Progenitor cell of endocrine pancreas (in vitro differentiated cells): ENCODE results near the gene BRF1. TPM values are rescaled to one million over a fixed set of nuclear protein-coding genes. Genes with fewer than 3 reads are reported as not detected.

ENCODE experiments used
- DNase-seq: peaks from one replicate; pipeline ENCODE4 v3.0.0; 2021; ENCODE audit warnings: low spot score; ENCODE audit not compliant: unreplicated experiment
- H3K27ac Mint-ChIP-seq: 2 replicates; pipeline ENCODE4 v1.8.0; 2021; ENCODE audit warnings: mild to moderate bottlenecking, moderate library complexity, mixed read lengths
- H3K27me3 Mint-ChIP-seq: 2 replicates; pipeline ENCODE4 v1.8.0; 2021; ENCODE audit warnings: mixed read lengths
- H3K36me3 Mint-ChIP-seq: 2 replicates; pipeline ENCODE4 v1.8.0; 2022; ENCODE audit warnings: mixed read lengths; ENCODE audit not compliant: insufficient read depth
- H3K4me1 Mint-ChIP-seq: 2 replicates; pipeline ENCODE4 v1.8.0; 2021; ENCODE audit warnings: low read depth, mixed read lengths
- H3K4me3 Mint-ChIP-seq: 2 replicates; pipeline ENCODE4 v1.8.0; 2021; ENCODE audit warnings: low read depth, mild to moderate bottlenecking, moderate library complexity, mixed read lengths
- H3K9me3 Mint-ChIP-seq: 2 replicates; pipeline ENCODE4 v1.8.0; 2021; ENCODE audit warnings: low read depth, mixed read lengths
- total RNA-seq: library from RNA; stranded (reverse); gene quantifications from 2 replicates; pipeline ENCODE4 v1.2.1, GENCODE V29; 2021
- TF ChIP-seq, protein P1 (sequence below): fragments of 200-600 bp; sonication (generic); IDR thresholded peaks from one replicate; pipeline ENCODE4 v1.5.0; 2021; ENCODE audit warnings: antibody characterized with exemption, mild to moderate bottlenecking; ENCODE audit not compliant: unreplicated experiment

BRF1 gene
- total RNA-seq, 1 donor from 2014 or later: 49.9 TPM

DNA sequence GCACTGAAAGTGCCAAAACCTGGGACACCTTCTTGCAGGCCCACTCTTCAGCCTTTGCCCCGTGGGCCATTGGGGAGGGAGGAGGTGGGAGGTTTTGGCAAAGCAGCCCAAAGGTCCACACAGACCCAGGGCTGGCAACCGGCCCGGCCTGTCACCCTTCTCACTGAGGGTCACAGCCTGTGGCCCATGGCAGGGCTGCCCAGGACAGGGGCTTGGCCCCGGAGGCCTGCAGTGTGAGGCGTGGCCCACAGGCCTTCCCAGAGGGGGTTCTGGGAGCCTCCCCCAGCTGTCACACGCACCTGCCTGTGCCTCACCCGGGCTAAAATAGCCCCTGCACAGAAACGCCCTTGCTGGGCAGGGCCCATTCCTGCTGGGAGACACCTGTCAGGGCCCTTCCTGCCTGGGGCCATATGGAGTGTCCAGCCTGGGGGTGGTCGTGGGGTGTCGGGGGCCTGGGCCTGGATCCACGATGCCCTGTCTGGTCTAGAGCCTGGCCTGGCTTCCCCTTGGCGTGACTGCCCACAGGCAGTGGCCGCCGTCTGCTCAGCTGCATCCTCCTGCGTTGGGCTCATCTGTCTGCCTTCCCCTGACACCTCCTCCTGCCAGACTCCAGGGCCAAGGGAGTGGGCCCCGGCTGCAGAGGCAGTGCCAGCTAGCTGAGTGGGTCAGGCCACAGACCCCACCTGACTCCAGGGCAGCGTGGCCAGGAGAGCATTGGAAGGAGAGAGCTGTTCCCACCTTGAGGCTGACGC is 33.0 kb upstream of the BRF1 start:
- TF ChIP-seq, protein P1, sequence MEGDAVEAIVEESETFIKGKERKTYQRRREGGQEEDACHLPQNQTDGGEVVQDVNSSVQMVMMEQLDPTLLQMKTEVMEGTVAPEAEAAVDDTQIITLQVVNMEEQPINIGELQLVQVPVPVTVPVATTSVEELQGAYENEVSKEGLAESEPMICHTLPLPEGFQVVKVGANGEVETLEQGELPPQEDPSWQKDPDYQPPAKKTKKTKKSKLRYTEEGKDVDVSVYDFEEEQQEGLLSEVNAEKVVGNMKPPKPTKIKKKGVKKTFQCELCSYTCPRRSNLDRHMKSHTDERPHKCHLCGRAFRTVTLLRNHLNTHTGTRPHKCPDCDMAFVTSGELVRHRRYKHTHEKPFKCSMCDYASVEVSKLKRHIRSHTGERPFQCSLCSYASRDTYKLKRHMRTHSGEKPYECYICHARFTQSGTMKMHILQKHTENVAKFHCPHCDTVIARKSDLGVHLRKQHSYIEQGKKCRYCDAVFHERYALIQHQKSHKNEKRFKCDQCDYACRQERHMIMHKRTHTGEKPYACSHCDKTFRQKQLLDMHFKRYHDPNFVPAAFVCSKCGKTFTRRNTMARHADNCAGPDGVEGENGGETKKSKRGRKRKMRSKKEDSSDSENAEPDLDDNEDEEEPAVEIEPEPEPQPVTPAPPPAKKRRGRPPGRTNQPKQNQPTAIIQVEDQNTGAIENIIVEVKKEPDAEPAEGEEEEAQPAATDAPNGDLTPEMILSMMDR: no peak
- H3K9me3 Mint-ChIP-seq: no peaks in the 10 kb centered on the region
- H3K4me1 Mint-ChIP-seq: no peaks in the 10 kb centered on the region
- DNase-seq: no peak
- H3K36me3 Mint-ChIP-seq: peaks cover 3% of the 10 kb centered on the region
- no peak overlapping the region for H3K4me3 Mint-ChIP-seq
- H3K27ac Mint-ChIP-seq: no peak overlapping the region
- no peaks in the 10 kb centered on the region for H3K27me3 Mint-ChIP-seq

DNA sequence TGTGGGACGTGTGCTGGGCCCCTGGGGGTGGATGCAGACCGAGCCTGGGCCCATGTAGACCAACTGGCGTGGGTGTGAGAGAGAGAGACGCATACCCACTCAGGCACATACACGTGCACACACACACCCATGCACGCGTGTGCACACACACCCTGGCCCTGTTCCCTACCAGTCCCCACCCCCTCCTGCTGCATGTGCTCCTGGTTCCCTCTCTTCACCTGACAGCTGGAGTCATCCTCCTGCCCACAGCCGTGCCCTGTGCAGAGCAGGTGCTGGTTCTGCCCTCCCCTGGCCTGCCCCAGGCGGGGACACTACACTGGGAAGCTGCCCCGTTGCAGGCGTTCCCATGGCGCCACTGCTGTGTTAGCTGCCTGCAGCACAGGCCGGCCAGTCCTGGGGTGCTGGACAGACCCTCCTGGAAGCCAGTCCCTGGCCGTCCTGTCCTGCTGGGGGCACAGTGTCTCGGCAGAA is 32.3 kb upstream of the BRF1 start:
- Mint-ChIP-seq H3K36me3 (peaks cover 3% of the 10 kb centered on the region), H3K27ac (no peak overlapping the region), H3K27me3 (no peaks in the 10 kb centered on the region), H3K4me1 (peaks cover 3% of the 10 kb centered on the region), H3K4me3 (no peak overlapping the region), H3K9me3 (no peaks in the 10 kb centered on the region)
- TF ChIP-seq, protein P1: no peak
- DNase-seq: no peak

DNA sequence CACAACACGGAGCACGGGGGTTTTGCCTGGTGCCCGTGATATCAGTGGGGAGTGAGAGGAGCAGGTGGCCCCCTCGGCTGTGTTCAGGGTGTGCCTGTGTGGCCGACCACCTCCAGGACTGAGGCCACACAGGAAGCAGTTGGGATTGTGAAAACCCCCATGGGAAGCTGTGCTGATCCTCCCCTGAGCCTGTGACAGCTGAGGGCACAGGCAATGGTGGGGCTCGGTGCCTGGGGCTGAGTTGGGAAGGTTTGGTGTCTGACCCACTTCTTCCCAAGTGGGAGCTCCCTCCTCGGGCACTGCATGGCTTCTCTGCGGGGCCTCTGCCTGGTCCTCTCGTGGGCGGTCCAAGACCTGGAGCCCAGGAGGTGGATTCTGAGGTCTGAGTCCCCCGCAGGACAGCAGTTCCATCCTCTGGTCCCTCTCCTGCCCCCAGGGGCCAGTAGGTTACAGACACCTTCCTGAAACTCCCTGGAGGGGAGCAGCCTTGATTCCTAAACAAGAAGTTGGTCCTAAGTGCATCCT is 31.6 kb upstream of the BRF1 start:
- no peak for DNase-seq
- TF ChIP-seq, protein P1: no peak
- Mint-ChIP-seq H3K4me1 (peaks cover 5% of the 10 kb centered on the region), H3K27me3 (no peaks in the 10 kb centered on the region), H3K9me3 (no peaks in the 10 kb centered on the region), H3K27ac (no peak overlapping the region), H3K36me3 (peaks cover 3% of the 10 kb centered on the region), H3K4me3 (no peak overlapping the region)

DNA sequence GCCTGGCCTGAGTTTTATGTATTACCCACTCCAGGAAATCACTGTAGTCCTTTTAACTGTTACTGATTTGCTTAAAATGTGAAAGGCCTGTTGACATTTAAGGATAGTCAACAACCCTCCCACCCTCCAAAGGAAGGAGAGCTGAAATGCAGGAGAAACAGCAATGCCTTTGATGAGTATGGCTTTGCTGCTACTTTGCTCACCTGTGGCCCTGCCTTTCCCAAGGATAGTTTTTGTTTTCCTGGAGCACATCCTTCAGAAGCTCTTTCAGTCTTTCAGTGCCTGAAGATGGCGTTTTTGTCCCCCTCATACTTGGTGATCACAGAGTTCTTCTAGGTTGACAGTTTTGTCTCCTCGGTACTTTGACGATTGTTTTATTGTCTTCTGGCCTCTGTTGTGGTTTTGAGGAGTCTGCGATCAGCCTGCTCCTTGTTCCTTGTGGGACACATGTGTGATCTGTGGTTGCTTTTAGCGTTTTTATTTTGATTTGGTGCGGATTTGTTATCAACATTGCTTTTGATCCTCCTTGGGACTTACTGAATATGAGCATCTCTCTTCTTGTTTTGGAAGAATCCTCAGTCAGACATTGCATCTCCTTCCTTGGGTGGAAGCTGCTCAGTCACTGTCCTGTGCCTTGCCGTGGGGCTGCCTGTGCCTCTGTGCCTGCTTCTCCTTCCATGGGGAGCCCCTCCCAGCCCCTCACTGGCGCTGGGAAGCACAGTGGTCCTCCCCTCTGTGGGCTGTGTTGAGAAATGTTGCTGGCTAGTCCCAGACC is 31.0 kb upstream of the BRF1 start:
- Mint-ChIP-seq H3K4me1 (peaks cover 8% of the 10 kb centered on the region), H3K27me3 (no peaks in the 10 kb centered on the region), H3K27ac (no peak overlapping the region), H3K4me3 (no peak overlapping the region), H3K9me3 (no peaks in the 10 kb centered on the region), H3K36me3 (peaks cover 3% of the 10 kb centered on the region)
- DNase-seq: no peak
- TF ChIP-seq, protein P1: no peak

DNA sequence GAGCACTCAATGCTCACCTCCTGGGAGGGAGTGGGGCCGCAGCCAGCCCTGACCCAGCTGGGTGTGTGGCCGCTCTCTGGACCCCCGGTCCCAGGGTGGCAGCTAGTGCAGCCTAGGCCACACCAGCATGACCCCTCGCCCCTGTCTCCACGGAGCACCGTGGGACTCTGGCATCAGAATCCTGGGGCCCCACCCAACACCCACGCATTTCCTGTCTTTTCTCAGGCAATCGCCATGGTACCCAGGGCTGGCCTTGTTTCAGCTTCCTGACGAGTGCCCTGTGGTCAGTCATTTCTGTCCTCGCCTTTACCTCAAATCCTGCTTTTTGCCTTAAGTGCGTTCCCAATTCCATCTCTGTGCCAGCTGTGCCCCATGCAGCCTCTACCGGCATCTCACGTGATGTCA is 29.7 kb upstream of the BRF1 start:
- DNase-seq: no peak
- H3K27me3 Mint-ChIP-seq: no peaks in the 10 kb centered on the region
- H3K4me3 Mint-ChIP-seq: no peak overlapping the region
- no peak overlapping the region for H3K27ac Mint-ChIP-seq
- no peaks in the 10 kb centered on the region for H3K36me3 Mint-ChIP-seq
- peaks cover 13% of the 10 kb centered on the region for H3K4me1 Mint-ChIP-seq
- no peaks in the 10 kb centered on the region for H3K9me3 Mint-ChIP-seq
- TF ChIP-seq, protein P1: no peak
